SK-N-SH treated with all-trans-retinoic acid at 6 μM for 48 hours (cell line): Measurements from ENCODE around the gene COL8A2.
A peak's percentile ranks its signal among the peaks of the same experiment; 100 is the strongest.

Experiments used
- ATAC-seq: fragments of 200-7000 bp; cut with Tn5 transposase; 3 replicates; pipeline ENCODE4 v1.9.1; 2020; ENCODE audit warnings: mild to moderate bottlenecking, moderate library complexity
- ARNTL ChIP-seq: fragments of 450-650 bp; formaldehyde crosslinking; IDR thresholded peaks from 2 replicates; pipeline ENCODE4 v1.5.0; 2020; ENCODE audit warnings: low read depth, mild to moderate bottlenecking, moderate library complexity, borderline replicate concordance
- BACH2 ChIP-seq: fragments of 250-450 bp; sonication (Bioruptor Pico); IDR thresholded peaks from 2 replicates; pipeline ENCODE4 v1.9.0; 2021; ENCODE audit warnings: mild to moderate bottlenecking, borderline replicate concordance
- CSDC2 ChIP-seq: fragments of 250-450 bp; sonication (Bioruptor Pico); IDR thresholded peaks from 2 replicates; pipeline ENCODE4 v1.5.0; 2020; ENCODE audit warnings: mild to moderate bottlenecking, moderate library complexity
- GLIS3 ChIP-seq: fragments of 250-450 bp; sonication (Bioruptor Pico); IDR thresholded peaks from 2 replicates; pipeline ENCODE4 v1.5.0; 2020; ENCODE audit warnings: mild to moderate bottlenecking, moderate library complexity
- ISL1 ChIP-seq: fragments of 250-450 bp; sonication (Bioruptor Pico); IDR thresholded peaks from 2 replicates; pipeline ENCODE4 v2.1.2; 2022; ENCODE audit warnings: mild to moderate bottlenecking, moderate library complexity
- OSR1 ChIP-seq: fragments of 250-450 bp; sonication (Bioruptor Pico); IDR thresholded peaks from 2 replicates; pipeline ENCODE4 v1.8.0; 2022; ENCODE audit warnings: moderate library complexity, mild to moderate bottlenecking, inconsistent platforms
- POU6F1 ChIP-seq: fragments of 250-450 bp; sonication (Bioruptor Pico); IDR thresholded peaks from 2 replicates; pipeline ENCODE4 v1.8.0; 2021; ENCODE audit warnings: low read depth, mild to moderate bottlenecking, moderate library complexity, borderline replicate concordance
- PPARA ChIP-seq: fragments of 250-450 bp; sonication (Bioruptor Pico); IDR thresholded peaks from 2 replicates; pipeline ENCODE4 v1.5.0; 2020; ENCODE audit warnings: mild to moderate bottlenecking, borderline replicate concordance
- RARB ChIP-seq: fragments of 250-450 bp; sonication (Bioruptor Pico); IDR thresholded peaks from 2 replicates; pipeline ENCODE4 v1.8.0; 2021; ENCODE audit warnings: mild to moderate bottlenecking, moderate library complexity
- SNAI2 ChIP-seq: fragments of 250-450 bp; sonication (Bioruptor Pico); IDR thresholded peaks from 2 replicates; pipeline ENCODE4 v1.5.0; 2020; ENCODE audit warnings: mild to moderate bottlenecking, moderate library complexity
- TCF4 ChIP-seq: fragments of 250-450 bp; sonication (Bioruptor Pico); IDR thresholded peaks from 2 replicates; pipeline ENCODE4 v1.8.0; 2021; ENCODE audit warnings: mild to moderate bottlenecking, moderate library complexity, borderline replicate concordance
- TOX ChIP-seq: fragments of 250-450 bp; sonication (Bioruptor Pico); IDR thresholded peaks from 2 replicates; pipeline ENCODE4 v1.8.0; 2021; ENCODE audit warnings: mild to moderate bottlenecking, moderate library complexity, borderline replicate concordance
- ZC3H10 ChIP-seq: fragments of 250-450 bp; sonication (Bioruptor Pico); IDR thresholded peaks from 2 replicates; pipeline ENCODE4 v1.5.1; 2021; ENCODE audit warnings: mild to moderate bottlenecking, moderate library complexity
- ZFP3 ChIP-seq: fragments of 250-450 bp; sonication (Bioruptor Pico); IDR thresholded peaks from 2 replicates; pipeline ENCODE4 v1.5.0; 2020; ENCODE audit warnings: mild to moderate bottlenecking, moderate library complexity
- ZFP30 ChIP-seq: fragments of 450-650 bp; formaldehyde crosslinking; IDR thresholded peaks from 2 replicates; pipeline ENCODE4 v1.5.0; 2022; ENCODE audit warnings: mild to moderate bottlenecking, moderate library complexity
- ZNF70 ChIP-seq: fragments of 450-650 bp; formaldehyde crosslinking; IDR thresholded peaks from 2 replicates; pipeline ENCODE4 v1.5.0; 2020; ENCODE audit warnings: mild to moderate bottlenecking, moderate library complexity
- ZNF8 ChIP-seq: fragments of 450-650 bp; formaldehyde crosslinking; IDR thresholded peaks from 2 replicates; pipeline ENCODE4 v1.5.0; 2020; ENCODE audit warnings: mild to moderate bottlenecking, moderate library complexity
- TF ChIP-seq, protein P1 (sequence below): fragments of 250-450 bp; sonication (Bioruptor Pico); IDR thresholded peaks from 2 replicates; pipeline ENCODE4 v1.5.1; 2021; ENCODE audit warnings: mild to moderate bottlenecking, moderate library complexity
- TF ChIP-seq, protein P2 (sequence below): fragments of 250-450 bp; sonication (Bioruptor Pico); IDR thresholded peaks from 2 replicates; pipeline ENCODE4 v1.8.0; 2020; ENCODE audit warnings: mild to moderate bottlenecking, moderate library complexity, borderline replicate concordance

Gene COL8A2

GRCh38 chr1:36134505-36135329 lies 9.7 kb upstream of the COL8A2 start:
- peak; percentile 85 for ATAC-seq
- no peak for TF ChIP-seq RARB (CRISPR knock-in tag)
- no peak for TF ChIP-seq ZC3H10 (CRISPR knock-in tag)
- TF ChIP-seq ISL1 (CRISPR knock-in tag) = no peak
- no peak for TF ChIP-seq ARNTL (CRISPR knock-in tag)
- no peak for TF ChIP-seq TOX (CRISPR knock-in tag)
- TF ChIP-seq ZFP3 (CRISPR knock-in tag) = no peak
- no peak for TF ChIP-seq POU6F1 (CRISPR knock-in tag)
- no peak for TF ChIP-seq ZNF70 (CRISPR knock-in tag)
- no peak for TF ChIP-seq BACH2
- TF ChIP-seq CSDC2 = no peak
- TF ChIP-seq PPARA (CRISPR knock-in tag) = no peak
- TF ChIP-seq, protein P1, sequence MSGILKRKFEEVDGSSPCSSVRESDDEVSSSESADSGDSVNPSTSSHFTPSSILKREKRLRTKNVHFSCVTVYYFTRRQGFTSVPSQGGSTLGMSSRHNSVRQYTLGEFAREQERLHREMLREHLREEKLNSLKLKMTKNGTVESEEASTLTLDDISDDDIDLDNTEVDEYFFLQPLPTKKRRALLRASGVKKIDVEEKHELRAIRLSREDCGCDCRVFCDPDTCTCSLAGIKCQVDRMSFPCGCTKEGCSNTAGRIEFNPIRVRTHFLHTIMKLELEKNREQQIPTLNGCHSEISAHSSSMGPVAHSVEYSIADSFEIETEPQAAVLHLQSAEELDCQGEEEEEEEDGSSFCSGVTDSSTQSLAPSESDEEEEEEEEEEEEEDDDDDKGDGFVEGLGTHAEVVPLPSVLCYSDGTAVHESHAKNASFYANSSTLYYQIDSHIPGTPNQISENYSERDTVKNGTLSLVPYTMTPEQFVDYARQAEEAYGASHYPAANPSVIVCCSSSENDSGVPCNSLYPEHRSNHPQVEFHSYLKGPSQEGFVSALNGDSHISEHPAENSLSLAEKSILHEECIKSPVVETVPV = no peak
- TF ChIP-seq SNAI2 (CRISPR knock-in tag) = no peak
- TF ChIP-seq ZFP30 (CRISPR knock-in tag) = no peak
- no peak for TF ChIP-seq ZNF8 (CRISPR knock-in tag)

DNA sequence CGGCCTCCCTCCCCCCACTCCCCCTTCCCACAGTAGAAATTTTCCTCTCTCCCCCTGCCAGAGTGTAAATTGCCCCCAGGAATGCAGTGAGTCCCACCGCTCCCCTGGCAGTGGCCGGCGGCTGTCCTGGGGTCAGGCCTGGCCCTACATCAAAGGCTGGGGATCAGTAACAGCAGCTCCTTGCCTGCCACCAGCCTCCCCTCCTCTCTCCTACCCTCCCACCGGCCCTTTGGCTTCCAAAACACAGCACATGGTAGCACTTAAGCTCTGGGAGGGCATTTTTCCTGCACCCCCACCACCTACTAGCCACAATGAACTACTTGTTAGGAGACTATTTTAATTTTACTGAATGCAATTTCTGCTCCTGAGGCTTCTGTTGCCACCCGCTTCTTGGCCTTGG lies 9.0 kb upstream of the COL8A2 start:
- no peak for TF ChIP-seq POU6F1 (CRISPR knock-in tag)
- no peak for TF ChIP-seq RARB (CRISPR knock-in tag)
- no peak for TF ChIP-seq ZC3H10 (CRISPR knock-in tag)
- no peak for TF ChIP-seq SNAI2 (CRISPR knock-in tag)
- no peak for TF ChIP-seq CSDC2
- TF ChIP-seq, all 23 proteins: peak for 0
- ATAC-seq = no peak

- ATAC-seq = peak; percentile 84
- no peak for TF ChIP-seq POU6F1 (CRISPR knock-in tag)
- TF ChIP-seq, protein P2, sequence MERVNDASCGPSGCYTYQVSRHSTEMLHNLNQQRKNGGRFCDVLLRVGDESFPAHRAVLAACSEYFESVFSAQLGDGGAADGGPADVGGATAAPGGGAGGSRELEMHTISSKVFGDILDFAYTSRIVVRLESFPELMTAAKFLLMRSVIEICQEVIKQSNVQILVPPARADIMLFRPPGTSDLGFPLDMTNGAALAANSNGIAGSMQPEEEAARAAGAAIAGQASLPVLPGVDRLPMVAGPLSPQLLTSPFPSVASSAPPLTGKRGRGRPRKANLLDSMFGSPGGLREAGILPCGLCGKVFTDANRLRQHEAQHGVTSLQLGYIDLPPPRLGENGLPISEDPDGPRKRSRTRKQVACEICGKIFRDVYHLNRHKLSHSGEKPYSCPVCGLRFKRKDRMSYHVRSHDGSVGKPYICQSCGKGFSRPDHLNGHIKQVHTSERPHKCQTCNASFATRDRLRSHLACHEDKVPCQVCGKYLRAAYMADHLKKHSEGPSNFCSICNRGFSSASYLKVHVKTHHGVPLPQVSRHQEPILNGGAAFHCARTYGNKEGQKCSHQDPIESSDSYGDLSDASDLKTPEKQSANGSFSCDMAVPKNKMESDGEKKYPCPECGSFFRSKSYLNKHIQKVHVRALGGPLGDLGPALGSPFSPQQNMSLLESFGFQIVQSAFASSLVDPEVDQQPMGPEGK (CRISPR knock-in tag) = no peak
- no peak for TF ChIP-seq BACH2
- no peak for TF ChIP-seq ZC3H10 (CRISPR knock-in tag)
Observed at GRCh38 chr1:36133484-36133883, 8.5 kb upstream of the COL8A2 start.

DNA sequence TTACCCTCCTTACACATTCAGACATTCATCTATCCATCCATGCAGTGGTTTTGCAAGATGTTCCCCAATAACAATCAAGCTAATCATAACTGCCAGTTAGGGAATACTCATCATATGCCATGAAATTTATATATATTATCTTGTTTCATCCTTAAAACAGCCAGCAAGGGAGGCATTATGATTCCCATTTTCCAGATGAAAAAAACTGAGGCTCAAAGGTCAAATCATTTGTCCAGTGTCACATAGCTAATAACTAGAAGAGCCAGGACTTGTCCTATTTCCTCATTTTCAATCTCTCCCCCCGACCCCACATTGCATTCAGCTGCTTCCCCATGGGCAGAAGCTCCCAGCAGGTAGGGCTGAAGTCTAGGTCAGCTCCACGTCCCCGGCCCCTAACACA lies 7.0 kb upstream of the COL8A2 start:
- no peak for ATAC-seq
- TF ChIP-seq ZNF70 (CRISPR knock-in tag) (no peak), OSR1 (no peak)
- TF ChIP-seq, all 23 proteins: peak for 0

GRCh38 chr1:36128905-36129206 lies 3.8 kb upstream of the COL8A2 start:
- TF ChIP-seq, protein P1 = no peak
- TF ChIP-seq BACH2 (no peak), ZNF70 (CRISPR knock-in tag) (no peak), GLIS3 (CRISPR knock-in tag) (no peak), TCF4 (no peak)
- no peak for ATAC-seq
